NCI-H345 (cell line): ENCODE data around the gene MNT.

ENCODE experiments used
- DNase-seq: peaks from one replicate; lab custom pipeline; 2025; lab: John Stamatoyannopoulos, UW

MNT gene

GRCh38 chr17:2395258-2396181 lies 5.3 kb downstream of the MNT start:
- no peak for DNase-seq

- no peak for DNase-seq
Measured at GRCh38 chr17:2394775-2395201, 6.1 kb downstream of the MNT start.

DNA sequence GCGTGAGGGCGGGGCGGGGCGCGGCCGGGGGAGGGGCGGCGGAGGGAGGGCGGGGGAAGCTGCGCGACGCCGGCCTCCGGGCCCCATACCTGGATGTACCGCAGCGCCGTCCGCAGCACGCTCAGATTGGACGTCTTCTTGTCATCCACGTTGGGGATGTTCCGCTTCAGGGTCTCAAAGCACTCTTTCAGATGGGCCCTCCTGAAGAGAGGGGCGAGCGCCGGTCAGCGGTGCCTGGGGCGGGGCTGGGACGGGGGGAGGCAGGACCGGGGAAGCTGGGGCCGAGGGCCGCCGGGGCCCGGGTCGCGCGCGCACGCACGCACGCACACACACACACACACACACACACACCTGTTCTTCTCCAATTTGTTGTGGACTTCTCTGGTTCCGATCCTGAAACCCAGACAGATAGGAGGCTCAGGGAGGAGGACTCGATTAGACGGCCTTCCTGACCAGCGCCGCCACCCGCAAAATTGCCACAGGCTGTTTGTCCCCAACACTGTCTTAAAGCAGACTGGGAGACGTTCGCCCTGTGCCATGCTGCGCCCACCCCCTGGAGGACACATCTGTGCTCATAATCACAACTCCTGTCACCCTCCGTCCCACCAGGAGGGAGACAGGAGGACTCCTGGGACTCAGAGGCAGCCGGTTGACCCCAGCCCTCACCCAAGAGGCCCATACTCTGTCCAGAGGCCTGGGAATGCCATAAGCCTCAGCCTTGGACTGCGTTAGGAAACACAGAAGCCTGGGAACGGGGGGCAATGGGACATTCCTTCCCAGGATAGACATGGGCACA lies 6.7 kb downstream of the MNT start:
- no peak for DNase-seq

GRCh38 chr17:2393174-2393953 lies 7.5 kb downstream of the MNT start:
- DNase-seq: peak; percentile 87

GRCh38 chr17:2392252-2393173 lies 8.3 kb downstream of the MNT start:
- DNase-seq: peak; percentile 91

GRCh38 chr17:2391597-2392251 lies 9.1 kb downstream of the MNT start:
- DNase-seq: no peak

- DNase-seq: no peak
Measured at GRCh38 chr17:2390199-2390836, 10.5 kb downstream of the MNT start.

DNA sequence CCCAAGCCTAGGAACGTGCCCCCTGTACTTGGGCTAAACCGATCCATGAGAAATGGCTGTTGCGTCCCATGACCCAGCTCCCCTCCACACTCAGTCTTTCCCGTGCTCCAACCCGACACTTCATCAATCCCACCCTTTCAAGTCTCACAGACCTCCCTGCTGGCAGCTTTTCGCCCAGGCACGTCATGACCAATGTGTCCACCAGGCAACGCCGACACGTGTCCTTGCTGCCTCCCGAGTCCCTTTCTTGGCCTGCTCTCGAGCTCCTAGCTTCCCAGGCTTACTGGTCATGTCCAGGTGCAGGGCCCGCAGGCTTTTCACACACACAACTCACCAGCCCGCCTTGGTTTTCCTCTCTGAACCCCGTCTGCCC lies 12.2 kb downstream of the MNT start:
- DNase-seq: no peak

DNA sequence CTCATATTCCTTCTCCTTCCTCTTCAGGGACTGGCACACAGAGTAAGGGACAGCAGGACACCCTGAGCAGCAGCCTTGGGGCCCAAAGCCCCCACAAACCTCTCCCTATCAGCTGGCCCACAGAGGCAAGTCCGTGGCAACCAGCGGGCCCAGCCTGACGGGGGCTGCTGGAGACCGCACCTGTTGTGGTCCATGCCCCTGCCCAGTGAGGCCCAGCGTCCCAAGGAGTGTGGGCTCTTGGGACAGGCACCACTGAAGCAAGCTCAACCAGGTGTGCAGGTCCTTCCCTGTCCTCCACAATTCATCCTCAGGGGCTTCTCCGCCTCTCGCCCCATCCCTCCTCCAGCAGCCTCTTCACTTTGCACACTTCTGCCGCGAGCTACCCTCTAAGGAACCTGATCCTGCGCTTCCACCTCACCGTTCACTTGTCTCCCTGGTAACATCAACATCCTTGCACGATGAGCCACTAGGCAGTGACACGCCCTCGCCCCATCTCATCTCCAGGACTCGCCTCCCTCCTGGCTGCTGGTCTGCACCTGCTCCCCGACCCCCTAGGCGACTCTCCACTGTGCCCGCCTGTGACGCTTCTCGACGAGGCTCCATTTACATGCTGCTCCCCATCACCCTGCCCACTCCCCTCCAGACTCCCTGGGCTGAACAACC lies 12.7 kb downstream of the MNT start:
- DNase-seq: no peak

DNA sequence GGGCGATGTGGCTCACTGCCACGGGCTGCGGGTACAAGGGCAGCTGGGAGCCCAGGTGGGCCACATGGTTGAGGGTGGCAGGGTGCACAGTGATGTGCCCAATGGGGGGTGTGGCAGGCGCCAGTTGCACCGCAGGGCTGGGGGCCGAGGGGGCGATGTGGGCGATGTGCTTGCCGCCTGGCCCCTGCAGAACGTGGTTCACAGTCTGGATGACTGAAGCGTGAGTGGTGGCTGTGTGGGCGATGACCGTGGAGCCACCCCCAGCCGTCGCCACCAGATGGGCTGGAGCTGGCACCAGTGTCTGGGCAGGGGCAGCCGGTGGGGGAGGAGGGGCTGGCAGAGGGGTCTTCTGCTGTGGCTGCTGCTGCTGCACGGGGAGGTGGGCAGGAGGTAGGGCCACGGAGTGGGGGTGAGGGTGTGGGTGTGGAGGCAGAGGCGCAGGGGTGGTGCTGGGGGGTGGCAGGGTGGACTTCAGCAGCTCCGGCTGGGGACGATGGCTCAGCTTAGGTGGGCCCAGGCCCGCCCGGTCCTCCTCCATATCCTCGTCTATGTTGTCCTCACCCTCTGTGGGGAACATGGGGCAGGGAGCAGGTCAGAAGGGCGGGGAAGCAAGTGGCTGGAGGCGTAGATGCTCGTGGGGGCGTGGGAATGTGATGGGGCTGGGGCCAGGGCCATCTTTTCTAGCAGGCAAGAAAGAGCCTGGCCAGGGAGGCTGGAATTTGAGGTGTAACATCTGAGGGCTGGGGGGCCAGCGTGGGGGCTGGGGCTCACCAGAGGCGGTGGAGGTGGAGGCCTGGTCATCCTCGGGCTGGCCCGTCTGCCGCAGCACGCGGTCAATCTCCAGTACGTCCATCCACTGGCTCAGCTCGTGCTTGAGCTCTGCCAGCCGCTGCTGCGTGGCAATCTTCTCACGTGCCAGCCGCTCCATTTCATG lies 13.5 kb downstream of the MNT start:
- DNase-seq: no peak

DNA sequence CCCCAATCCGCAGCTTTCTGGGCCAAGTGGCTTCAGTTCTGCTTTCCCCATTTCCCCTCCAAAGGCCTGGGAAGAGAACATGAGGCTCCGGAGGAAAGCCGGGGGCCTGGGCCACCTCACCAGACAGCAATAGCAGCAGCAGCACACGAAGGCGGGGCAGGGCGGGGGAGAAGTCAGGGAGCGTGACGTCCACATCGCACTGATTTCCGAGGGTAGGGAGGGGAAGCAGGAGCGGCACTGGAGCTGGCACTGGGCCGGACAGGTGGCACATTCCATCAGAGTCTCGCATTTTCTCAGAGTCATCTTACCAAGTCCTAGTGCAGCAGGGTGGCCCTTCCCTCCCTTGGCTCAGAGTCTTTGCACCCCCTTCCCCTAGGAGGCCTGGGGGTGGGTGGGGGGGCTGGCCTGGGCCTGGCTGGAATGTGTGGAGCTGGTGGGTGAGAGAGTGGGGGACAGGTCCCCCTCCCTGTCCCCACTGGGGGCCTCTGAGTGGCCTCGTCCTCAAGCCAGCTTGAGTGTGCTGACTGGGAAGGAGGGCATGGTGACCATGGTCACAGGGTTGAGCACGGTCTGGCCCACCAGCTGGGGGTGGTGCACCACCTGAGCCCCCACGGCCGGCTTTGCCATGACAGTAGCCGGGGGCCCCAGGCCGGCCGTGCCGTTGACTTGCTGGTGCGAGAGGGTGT lies 14.3 kb downstream of the MNT start:
- no peak for DNase-seq

DNA sequence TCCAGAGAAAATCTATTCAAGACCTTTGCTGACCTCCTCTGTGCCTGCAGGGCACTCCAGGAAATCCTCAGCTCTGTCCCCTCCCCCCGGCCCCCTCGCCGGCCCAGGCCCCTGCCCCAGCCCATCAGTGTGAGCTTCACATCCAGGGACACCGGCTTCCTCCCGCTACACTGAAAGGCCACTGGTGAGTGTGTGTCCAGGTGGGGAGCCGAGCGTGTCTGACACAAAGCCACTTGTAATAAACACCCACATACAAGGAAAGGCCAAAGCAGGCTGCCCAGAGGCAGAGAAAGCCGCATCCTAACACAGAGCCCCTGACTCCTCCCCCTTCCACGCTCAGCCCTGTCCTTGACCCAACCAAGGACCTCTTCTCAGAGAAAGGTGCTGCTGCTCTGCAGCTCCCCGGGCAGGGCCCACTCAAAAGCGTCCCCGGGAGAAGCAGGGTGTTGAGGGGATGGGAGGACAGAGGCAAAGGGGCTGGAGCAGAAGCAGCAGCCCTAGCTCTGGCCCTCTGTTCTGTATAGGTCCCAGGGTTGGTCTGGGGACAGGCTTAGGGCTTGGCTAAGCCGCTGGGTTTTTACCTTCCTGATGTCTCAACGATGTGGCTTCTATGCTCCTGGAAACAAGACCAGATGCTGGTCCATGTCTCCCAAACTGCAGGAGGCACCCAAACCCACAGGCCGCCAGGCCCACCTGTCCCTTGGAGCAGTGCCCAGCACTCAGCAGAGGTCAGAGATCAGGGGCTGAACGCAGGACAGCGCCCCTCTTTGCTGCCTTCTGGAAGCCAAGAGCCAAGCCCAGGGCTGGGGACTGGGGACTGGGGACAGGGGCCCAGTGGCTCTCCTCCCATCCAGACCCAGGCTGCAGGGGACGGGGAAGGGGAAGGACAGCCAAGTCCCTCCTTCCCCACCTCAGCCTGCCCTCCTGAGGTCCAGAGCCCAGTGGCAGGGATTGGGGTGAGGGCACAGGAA lies 15.3 kb downstream of the MNT start:
- DNase-seq: no peak

DNA sequence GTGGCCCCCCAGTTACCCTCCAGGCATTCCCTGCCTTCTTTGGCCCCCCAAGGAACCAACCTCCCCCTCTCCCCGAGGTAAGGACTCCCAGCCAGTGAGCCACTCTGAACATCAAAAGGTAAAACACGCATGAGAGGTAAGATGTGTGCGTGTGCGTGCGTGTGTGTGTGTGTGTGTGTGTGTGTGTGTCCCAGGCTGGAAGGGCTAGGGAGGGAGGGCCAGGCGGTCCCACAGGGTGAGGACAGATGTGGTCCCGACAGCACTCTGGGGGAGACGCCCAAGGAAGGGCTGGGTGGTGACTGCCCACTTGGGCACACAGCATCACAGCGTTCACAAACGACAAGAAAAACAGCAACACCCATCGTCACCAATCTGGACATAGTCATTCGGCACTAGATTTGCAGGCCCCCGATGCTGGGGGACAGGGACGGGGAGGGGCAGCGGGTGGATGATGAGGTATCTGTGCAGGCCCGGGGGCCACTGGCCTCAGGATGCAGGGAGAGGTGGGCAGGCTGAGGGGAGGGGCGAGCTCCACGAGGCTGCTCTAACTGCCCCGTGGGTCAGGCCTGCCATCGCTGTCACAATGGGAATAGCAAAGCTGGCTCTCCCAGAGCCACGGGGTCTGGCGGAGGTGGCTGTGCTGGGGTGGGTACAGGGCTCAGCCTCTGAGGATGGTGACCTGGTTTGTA lies 16.3 kb downstream of the MNT start:
- DNase-seq: no peak

DNA sequence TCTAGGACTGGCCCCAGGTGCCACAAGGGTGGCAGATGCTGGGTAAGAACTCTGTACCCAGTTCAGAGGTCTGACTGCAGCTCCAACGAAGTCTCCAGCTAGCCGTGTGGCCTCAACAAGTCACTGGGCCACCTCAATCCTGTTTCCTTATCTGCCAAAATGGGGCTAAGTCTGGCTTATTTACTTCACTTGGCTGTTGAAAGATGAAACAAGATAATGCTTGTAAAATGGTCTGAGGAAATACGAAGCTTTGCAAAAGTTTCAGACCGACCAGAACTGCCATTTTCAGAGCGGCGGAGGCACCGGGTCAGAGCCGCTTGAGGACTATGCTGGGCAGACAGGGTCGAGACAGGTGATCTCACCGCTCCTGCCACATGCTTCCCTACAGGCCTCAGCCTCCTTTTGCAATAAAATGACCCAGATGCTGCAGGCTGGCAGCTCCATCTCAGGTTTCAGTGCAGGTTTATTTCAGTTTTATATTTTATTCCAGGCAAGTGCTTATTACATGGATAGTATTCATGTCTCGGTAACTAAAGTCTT lies 17.2 kb downstream of the MNT start:
- DNase-seq: no peak

DNA sequence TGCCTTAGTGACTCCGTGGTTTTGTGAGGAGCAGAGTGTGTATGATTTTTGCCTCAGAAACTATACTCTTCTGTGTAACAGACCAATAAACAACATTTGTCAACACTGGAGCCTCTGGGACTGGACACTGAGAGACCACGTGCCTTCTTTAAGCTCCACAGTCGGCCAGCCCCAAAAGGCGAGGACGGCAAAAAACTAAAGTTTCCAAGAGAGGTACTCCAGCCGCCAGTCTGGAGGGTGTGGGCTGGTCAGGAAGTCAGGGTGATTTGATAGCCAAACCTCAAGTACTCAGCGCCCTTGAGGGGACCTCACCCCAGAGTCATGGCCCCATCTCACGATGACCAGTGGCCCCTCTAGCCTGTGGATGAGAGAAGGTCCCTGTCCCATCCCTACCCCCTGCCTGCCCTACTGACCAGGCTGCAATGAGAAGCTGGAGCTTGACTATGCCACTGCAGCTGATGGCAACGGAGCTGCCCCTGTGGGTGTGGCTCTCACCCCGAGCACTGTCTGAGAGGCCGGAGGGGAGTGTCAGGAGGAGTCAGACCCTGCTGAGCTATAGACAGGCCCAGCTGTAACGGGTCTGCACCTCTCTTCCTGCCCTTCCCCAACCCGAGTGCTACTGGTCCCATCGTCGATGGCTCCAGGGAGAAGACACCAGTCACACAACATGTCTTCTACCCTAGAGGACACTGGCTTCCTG lies 19.8 kb downstream of the MNT start:
- DNase-seq: no peak
